Ishikawa (cell line): ENCODE measurements around the gene BMP4.
A peak's percentile ranks its signal among the peaks of the same experiment; 100 is the strongest.

Experiments
- CEBPB ChIP-seq: IDR thresholded peaks from 2 replicates; pipeline ENCODE4 v1.6.1; 2012
- CREB1 ChIP-seq: IDR thresholded peaks from 2 replicates; pipeline ENCODE4 v1.6.1; 2012; ENCODE audit warnings: low read depth
- EGR1 ChIP-seq: IDR thresholded peaks from 2 replicates; pipeline ENCODE4 v1.6.1; 2012
- EP300 ChIP-seq: IDR thresholded peaks from 2 replicates; pipeline ENCODE4 v1.6.1; 2012; ENCODE audit warnings: borderline replicate concordance
- FOXM1 ChIP-seq: IDR thresholded peaks from 2 replicates; pipeline ENCODE4 v1.6.1; 2012; ENCODE audit warnings: low read depth, borderline replicate concordance
- NFIC ChIP-seq: IDR thresholded peaks from 2 replicates; pipeline ENCODE4 v1.6.1; 2012
- RAD21 ChIP-seq: IDR thresholded peaks from 2 replicates; pipeline ENCODE4 v1.6.1; 2012; ENCODE audit warnings: low read depth
- TAF1 ChIP-seq: IDR thresholded peaks from 2 replicates; pipeline ENCODE4 v1.6.1; 2012; ENCODE audit warnings: low read depth, mild to moderate bottlenecking
- TCF12 ChIP-seq: IDR thresholded peaks from 2 replicates; pipeline ENCODE4 v1.6.1; 2012; ENCODE audit warnings: low read depth
- TEAD4 ChIP-seq: IDR thresholded peaks from 2 replicates; pipeline ENCODE4 v1.6.1; 2012
- YY1 ChIP-seq: IDR thresholded peaks from 2 replicates; pipeline ENCODE4 v1.6.1; 2012; ENCODE audit warnings: low read depth
- ZBTB7A ChIP-seq: IDR thresholded peaks from 2 replicates; pipeline ENCODE4 v1.6.1; 2012; ENCODE audit warnings: low read depth
- TF ChIP-seq, protein P1 (sequence below): IDR thresholded peaks from 2 replicates; pipeline ENCODE4 v1.6.1; 2012; ENCODE audit warnings: low read depth, mild to moderate bottlenecking
- TF ChIP-seq, protein P2 (sequence below): IDR thresholded peaks from 2 replicates; pipeline ENCODE4 v1.6.1; 2012
- TF ChIP-seq, protein P3 (sequence below): IDR thresholded peaks from 2 replicates; pipeline ENCODE4 v1.6.1; 2012

BMP4 gene

GRCh38 chr14:54000341-54000811 is 43.8 kb upstream of the BMP4 start:
- TF ChIP-seq NFIC, result no peak
- TF ChIP-seq CREB1, result no peak
- TF ChIP-seq EP300, result no peak
- TF ChIP-seq RAD21, result no peak
- no peak for TF ChIP-seq FOXM1
- no peak for TF ChIP-seq TCF12
- TF ChIP-seq, protein P1, sequence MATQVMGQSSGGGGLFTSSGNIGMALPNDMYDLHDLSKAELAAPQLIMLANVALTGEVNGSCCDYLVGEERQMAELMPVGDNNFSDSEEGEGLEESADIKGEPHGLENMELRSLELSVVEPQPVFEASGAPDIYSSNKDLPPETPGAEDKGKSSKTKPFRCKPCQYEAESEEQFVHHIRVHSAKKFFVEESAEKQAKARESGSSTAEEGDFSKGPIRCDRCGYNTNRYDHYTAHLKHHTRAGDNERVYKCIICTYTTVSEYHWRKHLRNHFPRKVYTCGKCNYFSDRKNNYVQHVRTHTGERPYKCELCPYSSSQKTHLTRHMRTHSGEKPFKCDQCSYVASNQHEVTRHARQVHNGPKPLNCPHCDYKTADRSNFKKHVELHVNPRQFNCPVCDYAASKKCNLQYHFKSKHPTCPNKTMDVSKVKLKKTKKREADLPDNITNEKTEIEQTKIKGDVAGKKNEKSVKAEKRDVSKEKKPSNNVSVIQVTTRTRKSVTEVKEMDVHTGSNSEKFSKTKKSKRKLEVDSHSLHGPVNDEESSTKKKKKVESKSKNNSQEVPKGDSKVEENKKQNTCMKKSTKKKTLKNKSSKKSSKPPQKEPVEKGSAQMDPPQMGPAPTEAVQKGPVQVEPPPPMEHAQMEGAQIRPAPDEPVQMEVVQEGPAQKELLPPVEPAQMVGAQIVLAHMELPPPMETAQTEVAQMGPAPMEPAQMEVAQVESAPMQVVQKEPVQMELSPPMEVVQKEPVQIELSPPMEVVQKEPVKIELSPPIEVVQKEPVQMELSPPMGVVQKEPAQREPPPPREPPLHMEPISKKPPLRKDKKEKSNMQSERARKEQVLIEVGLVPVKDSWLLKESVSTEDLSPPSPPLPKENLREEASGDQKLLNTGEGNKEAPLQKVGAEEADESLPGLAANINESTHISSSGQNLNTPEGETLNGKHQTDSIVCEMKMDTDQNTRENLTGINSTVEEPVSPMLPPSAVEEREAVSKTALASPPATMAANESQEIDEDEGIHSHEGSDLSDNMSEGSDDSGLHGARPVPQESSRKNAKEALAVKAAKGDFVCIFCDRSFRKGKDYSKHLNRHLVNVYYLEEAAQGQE, result no peak
- TF ChIP-seq, protein P2, sequence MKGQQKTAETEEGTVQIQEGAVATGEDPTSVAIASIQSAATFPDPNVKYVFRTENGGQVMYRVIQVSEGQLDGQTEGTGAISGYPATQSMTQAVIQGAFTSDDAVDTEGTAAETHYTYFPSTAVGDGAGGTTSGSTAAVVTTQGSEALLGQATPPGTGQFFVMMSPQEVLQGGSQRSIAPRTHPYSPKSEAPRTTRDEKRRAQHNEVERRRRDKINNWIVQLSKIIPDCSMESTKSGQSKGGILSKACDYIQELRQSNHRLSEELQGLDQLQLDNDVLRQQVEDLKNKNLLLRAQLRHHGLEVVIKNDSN, result no peak
- no peak for TF ChIP-seq ZBTB7A
- no peak for TF ChIP-seq TEAD4
- no peak for TF ChIP-seq EGR1
- no peak for TF ChIP-seq TAF1
- no peak for TF ChIP-seq CEBPB
- no peak for TF ChIP-seq YY1
- TF ChIP-seq, protein P3, sequence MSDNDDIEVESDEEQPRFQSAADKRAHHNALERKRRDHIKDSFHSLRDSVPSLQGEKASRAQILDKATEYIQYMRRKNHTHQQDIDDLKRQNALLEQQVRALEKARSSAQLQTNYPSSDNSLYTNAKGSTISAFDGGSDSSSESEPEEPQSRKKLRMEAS, result no peak

GRCh38 chr14:53999061-53999488 is 42.5 kb upstream of the BMP4 start:
- no peak for TF ChIP-seq EGR1
- peak; percentile 53; the same call in 1 of the 2 replicates for TF ChIP-seq EP300
- no peak for TF ChIP-seq YY1
- peak; percentile 56; the same call in 1 of the 2 replicates for TF ChIP-seq TCF12
- TF ChIP-seq TEAD4, result peak; percentile 89
- TF ChIP-seq FOXM1, result peak; percentile 60; the same call in 1 of the 2 replicates

DNA sequence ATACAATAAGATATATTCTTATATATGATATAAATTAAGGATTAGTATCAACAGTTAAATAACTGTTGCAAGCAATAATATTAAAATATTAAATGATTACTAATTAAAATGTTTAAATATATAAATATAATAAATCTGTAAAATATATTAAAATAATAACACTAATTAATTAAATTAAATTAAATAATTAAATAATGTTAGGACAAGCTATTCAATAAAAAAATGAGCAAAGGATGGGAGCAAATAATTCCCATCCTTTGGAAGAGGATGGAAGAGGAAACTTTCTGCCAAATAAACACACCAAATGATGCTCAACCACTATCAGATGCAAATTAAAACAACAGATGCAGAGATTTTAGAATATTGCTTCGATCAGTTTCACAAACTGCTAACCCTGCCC is 39.4 kb upstream of the BMP4 start:
- TF ChIP-seq CREB1 (no peak), FOXM1 (no peak), TEAD4 (no peak), EGR1 (no peak), NFIC (no peak), TAF1 (no peak), EP300 (no peak), ZBTB7A (no peak)
- TF ChIP-seq, protein P1, result no peak

- TF ChIP-seq CEBPB (no peak), EP300 (no peak), TCF12 (no peak), RAD21 (no peak), TEAD4 (no peak), CREB1 (no peak), TAF1 (no peak), NFIC (no peak), EGR1 (no peak), YY1 (no peak), ZBTB7A (no peak), FOXM1 (no peak)
- TF ChIP-seq, protein P2, result no peak
- TF ChIP-seq, protein P3, result no peak
- TF ChIP-seq, protein P1, result no peak
These were observed 37.4 kb upstream of the BMP4 start for GRCh38 chr14:53993920-53994607.
